Retinal pigment epithelial cell (primary cell): ENCODE results near the gene RETREG1.

Experiments
- DNase-seq: peaks from one replicate; pipeline ENCODE4 v3.0.0-alpha.2; 2010; ENCODE audit warnings: low read depth
- H3K4me3 ChIP-seq: 2 replicates; pipeline ENCODE4 v1.5.1; 2011; ENCODE audit warnings: mild to moderate bottlenecking, low read length, control low read depth, moderate library complexity
- TF ChIP-seq, protein P1 (sequence below): conservative IDR thresholded peaks from 2 replicates; pipeline ENCODE4 v1.5.1; 2011; ENCODE audit warnings: low read depth, low read length, control low read depth, inconsistent platforms

RETREG1 gene

DNA sequence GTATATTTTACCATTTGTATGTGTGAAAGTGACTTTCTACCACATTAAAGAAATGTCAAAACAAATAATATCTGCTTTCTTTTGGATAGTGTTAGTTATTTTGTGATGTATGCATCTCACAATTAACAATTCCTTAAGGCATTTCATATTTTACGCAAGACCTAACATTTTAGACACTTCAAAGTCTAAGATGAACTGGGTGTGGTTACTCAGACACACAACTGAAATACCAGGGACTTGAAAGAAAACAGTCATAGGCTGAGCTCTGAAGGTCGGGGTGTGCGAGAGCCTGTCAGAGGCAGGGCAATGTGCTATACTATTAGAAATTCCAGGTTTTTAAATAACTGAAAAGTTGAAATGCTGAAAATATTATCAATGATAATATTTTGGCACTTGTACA, 106.7 kb downstream of the RETREG1 start:
- no peak for DNase-seq
- TF ChIP-seq, protein P1, sequence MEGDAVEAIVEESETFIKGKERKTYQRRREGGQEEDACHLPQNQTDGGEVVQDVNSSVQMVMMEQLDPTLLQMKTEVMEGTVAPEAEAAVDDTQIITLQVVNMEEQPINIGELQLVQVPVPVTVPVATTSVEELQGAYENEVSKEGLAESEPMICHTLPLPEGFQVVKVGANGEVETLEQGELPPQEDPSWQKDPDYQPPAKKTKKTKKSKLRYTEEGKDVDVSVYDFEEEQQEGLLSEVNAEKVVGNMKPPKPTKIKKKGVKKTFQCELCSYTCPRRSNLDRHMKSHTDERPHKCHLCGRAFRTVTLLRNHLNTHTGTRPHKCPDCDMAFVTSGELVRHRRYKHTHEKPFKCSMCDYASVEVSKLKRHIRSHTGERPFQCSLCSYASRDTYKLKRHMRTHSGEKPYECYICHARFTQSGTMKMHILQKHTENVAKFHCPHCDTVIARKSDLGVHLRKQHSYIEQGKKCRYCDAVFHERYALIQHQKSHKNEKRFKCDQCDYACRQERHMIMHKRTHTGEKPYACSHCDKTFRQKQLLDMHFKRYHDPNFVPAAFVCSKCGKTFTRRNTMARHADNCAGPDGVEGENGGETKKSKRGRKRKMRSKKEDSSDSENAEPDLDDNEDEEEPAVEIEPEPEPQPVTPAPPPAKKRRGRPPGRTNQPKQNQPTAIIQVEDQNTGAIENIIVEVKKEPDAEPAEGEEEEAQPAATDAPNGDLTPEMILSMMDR: no peak
- no peak overlapping the region for H3K4me3 ChIP-seq

DNA sequence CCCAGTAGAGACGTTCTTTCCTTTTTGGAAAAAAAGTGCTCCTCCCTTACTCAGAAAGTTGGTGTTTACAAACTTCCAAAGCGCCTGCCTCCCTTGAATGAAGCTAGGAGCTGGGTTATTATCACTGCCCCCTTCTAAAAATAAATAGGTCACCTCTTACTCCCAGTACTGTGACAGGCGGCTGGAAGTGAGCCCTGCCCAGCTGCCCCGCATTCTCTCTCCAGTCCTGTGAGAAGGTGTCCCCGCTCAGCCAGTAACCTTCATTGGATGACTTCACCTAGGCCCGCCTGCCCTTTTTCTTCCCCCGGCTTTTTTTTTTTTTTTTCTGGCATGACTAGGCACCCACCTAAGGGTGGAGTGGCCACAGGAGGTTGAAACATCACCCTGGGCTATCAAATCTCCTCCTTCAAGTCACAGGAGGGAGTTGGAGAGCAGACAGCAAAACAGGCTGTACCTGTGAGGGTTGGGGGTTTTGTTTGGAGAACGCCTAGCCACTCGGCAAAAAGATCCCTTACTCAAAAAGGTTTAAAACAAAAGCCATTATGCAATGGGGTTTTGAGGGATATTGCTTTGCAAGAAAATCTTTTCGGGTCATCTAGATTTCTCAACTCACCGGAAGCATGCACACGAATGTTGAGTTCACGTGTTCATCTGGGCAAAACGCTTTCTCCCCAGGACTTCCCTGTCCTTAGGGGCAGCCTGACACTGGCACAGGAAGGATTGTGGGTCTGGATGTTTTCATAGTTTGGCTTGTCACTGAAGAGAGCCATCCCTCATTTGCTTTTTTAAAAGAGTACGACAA, 107.9 kb downstream of the RETREG1 start:
- no peak overlapping the region for H3K4me3 ChIP-seq
- DNase-seq: no peak
- TF ChIP-seq, protein P1: no peak

DNA sequence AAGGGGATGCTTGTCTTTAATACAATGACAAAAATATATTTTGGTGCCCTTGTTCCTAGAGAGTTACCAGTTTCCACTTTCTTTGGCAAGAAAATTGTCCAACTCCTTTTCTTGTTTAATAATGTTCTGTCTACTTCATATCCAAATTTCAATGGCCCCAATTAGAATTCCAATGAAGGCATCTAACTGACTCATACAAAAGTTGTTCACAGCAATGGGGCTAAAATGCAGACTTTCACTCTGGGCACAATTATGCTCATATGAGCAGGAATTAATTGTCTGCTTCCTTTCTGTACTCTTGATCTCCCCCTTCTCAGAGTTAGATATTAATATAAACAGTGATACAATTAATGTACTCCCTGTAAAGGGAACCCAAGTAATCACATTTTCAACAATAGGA, 109.1 kb downstream of the RETREG1 start:
- TF ChIP-seq, protein P1: no peak
- no peak overlapping the region for H3K4me3 ChIP-seq
- no peak for DNase-seq

DNA sequence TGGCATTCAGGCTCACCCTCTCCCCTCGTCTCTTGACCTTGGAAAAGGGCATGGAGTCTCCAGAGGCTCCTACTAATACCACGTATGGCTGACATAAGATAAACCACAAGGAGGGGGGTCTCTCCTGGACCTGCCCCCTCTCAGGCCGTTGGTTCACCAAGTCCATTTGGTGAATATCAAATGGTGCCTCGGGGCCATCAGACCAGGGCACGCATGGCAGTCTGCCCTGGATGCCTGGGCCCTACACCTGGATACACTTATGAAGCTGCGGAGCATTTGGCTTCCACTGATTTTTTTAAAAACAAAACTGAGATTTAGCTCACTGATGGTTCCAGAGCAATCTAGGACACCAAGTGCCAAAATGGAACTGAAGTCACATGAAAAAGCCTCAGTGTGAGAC, 110.9 kb downstream of the RETREG1 start:
- H3K4me3 ChIP-seq: no peak overlapping the region
- no peak for DNase-seq
- TF ChIP-seq, protein P1: no peak

DNA sequence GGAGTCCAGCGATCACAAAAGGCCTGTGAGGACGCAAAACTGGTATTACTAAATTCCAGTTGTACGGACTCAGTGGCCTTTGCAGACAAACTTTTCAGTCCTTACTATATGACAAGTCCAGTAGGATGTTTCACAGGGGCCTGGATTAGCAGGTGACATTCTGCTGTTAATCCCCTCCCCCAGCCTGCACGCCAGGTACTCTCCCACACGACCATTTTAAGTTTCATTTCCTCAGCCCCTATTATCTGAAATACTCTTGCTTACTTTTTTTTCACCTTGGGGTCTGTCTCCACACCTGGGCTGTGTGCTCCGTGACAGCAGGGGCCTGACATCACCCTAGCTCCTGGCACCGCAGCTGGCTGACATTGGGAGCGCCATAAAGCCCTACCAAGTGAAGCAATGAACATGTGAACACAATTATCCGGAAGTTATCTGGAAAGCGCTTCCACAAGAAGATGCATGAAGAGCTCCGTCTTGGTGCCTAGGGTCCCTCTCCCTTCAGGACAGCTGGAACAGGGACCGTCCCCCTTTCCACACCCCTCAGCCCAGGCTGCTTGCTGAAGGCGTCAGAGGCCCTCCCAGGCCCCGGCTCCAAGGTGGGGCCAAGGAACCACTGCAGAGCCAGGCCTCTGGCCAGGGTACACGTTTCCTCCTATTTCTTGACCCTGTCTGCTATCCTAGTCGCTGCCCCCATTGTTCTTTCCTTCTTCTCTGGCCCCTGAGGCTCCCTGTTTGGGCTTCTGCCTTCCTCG, 111.5 kb downstream of the RETREG1 start:
- H3K4me3 ChIP-seq: no peak overlapping the region
- DNase-seq: no peak
- TF ChIP-seq, protein P1: no peak

DNA sequence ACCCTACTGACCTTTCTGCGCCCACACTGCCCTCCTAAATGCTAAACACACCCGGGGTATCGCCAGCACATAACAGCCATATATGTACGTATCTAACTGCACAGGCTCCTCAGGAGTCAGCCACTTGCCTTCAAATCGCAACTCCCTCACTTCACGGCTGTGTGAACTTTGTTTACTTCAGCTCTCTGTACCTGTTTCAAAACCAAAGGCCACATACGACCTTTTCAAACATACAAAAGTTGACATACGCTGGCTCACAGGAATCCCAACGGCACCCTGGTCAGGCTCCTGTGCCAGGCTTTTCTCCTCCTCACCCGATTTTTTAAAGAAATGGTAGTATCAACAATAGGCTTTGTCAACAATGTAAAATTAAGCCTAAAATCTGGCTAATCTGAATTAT, 112.2 kb downstream of the RETREG1 start:
- no peak overlapping the region for H3K4me3 ChIP-seq
- no peak for DNase-seq
- TF ChIP-seq, protein P1: no peak

DNA sequence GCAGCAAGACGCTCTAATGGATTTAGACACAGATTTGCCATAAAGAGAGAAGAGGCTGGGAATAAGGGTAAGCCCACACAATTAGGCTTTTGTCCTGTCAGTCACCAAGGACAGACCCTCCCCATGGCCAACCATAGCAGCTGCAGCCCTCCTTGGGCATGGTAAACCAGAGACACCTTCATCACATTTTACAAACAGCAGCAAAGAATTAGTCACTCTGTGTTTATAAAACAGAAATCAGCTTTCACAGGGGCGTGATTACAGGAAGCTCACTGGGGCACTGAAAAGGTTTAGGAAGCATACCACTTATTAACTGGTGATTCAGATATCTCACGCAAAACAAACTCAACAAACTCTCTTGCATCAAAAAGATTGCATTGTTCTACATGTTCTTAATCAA, 113.9 kb downstream of the RETREG1 start:
- DNase-seq: no peak
- TF ChIP-seq, protein P1: no peak
- H3K4me3 ChIP-seq: no peak overlapping the region
